Erythroblast (primary cell): ENCODE measurements around the gene ERC2.

ENCODE experiments used
- DNase-seq, 2 experiments: peaks; one replicate each; lab custom pipeline; 2025; lab: John Stamatoyannopoulos, UW
- GATA1 ChIP-seq: IDR thresholded peaks from 2 replicates; pipeline ENCODE4 v1.6.1; 2011; ENCODE audit warnings: low read depth, mild to moderate bottlenecking, control low read depth, low read length, moderate library complexity
- POLR2A ChIP-seq: IDR thresholded peaks from 2 replicates; pipeline ENCODE4 v1.6.1; 2011; ENCODE audit warnings: mild to moderate bottlenecking, low read length

Gene ERC2

DNA sequence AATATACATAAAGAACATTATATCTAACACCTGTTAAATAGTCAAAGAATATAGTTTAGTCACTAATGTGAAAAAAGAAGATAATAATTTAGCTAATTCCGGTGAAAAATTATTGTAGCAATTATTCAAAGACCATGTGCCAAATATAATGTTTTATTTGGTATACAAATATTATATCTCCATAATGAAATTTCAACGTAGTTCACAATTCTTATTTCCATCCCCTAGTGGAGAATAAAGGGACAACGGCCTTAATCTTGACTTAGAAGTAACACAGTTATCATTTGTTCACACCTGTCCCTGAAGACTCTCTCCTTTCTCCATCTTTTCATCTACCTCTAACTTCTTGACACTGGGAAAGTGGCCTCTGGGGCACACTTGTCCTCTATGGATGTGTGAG is 213.4 kb downstream of the ERC2 start:
- no peak for DNase-seq

DNA sequence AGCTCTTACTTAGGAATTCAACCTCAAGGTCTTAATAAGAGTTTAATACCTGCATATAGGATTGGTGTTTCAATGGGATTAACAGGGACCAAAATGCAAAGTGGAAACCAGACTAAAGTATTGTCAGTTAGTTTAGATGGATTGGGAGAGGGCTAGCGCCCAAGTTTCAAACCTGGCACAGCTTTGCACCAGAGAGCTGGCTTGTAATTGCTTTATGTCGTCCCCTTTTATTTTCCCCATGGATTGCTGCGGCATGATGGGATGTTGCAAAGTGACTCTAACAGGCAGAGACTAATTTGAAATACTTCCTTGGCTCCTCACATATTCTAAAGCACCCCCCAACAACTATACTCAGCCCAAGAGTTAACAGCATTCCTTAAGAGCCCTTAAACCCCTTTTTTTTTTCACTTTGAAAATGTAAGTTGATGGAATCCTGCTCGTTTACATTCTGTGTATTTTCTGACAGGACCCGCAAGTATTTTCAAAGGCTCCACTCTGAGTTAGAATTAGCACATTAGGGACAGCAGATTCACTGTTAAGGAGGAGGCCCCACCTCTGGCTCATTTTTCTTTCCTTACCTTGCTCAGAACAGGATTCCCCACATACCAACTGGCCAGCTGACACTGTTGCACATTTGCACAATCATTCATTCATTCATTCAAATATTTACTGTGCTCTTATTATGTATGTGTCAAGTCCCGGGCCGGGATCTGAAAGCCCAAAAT is 214.2 kb downstream of the ERC2 start:
- no peak for TF ChIP-seq POLR2A
- TF ChIP-seq GATA1: no peak
- no peak for DNase-seq

More for the DNA sequence above, 213.4 kb downstream of the ERC2 start:
- no peak for TF ChIP-seq GATA1
- no peak for TF ChIP-seq POLR2A

DNA sequence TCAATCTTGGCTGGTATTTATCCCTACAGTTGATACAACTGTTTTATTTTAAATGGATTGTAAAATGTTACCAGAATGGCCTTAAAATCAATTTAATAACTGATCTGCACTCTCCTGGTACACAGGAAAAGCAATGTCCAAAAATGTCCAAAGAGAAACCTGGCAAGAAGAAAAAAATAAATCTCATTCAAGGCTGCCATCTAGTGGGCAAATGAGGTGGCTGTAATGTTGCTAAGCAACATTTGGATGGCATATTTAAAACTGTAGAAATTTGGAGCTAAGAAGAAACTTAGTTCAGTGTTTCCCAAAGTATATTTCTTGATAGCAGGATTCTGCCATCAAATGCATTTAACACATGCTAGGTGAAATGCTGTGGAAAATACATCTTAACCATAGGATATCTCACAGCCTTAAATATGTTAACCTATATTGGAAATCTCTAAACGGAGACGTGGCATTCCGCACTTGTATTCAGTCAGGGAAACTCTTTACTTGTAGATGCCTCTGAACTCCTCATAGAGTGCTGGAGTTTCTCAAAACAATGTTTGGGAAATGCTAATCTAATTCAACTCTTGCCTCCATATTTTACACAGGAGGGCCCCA is 216.8 kb downstream of the ERC2 start:
- DNase-seq: peak; percentile 18 to 51
- TF ChIP-seq POLR2A: no peak
- TF ChIP-seq GATA1: no peak

DNA sequence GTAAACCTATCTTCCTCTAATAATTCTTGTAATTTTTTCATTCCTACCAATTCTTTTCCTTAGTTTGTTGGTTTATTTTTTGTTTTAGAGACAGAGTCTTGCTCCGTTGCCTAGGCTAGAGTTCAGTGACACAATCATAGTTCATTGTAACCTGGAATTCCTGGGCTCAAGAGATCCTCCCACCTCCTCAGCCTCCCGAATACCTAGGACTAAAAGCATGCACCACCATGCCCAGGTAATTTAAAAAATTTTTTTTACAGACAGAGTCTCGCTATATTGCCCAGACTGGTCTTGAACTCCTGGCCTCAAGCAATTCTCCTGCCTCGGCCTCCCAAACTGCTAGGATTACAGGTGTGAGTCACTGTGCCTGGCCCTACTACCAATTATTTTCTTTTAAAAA is 220.2 kb downstream of the ERC2 start:
- TF ChIP-seq POLR2A (no peak), GATA1 (no peak)
- no peak for DNase-seq

DNA sequence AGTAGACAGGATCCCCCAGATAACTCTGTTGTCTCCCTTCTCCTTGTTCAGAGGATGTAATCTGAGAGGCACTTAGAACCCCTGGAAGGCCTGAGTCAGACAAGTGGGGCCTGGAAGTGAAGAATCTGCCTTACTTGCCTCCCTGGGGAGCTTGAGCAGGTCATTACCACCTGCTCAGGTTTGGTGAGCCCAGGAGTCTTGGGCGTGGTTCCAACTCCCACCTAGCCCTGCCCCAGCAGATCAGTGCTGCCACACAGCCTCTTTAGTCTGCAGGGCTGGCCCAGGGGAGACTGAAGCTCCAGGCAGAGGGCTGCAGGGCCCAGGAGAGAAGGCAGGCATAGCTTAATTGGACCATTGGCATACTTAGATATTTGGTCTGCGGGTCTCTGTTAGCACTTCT is 230.0 kb downstream of the ERC2 start:
- TF ChIP-seq POLR2A: no peak
- TF ChIP-seq GATA1: no peak

DNA sequence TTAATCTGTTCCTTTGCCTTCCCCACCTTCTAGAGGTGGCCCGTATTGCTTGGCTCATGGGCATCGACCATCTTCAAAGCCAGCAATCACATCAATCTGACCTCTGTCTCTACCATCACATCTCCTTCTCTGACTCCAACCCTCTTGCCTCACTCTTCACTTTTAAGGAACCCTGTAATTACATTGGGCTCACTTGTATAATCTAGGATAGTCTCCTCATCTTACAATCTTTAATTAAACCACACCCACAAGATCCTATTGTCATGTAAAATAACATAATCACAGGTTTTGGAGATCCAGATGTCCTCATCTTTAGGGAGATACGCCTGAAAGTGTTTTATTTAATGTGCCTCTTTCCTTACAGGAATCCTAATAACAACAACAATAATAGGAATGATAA is 234.5 kb downstream of the ERC2 start:
- TF ChIP-seq GATA1 (no peak), POLR2A (no peak)
- no peak for DNase-seq

More for the DNA sequence above, 230.0 kb downstream of the ERC2 start:
- DNase-seq: no peak

DNA sequence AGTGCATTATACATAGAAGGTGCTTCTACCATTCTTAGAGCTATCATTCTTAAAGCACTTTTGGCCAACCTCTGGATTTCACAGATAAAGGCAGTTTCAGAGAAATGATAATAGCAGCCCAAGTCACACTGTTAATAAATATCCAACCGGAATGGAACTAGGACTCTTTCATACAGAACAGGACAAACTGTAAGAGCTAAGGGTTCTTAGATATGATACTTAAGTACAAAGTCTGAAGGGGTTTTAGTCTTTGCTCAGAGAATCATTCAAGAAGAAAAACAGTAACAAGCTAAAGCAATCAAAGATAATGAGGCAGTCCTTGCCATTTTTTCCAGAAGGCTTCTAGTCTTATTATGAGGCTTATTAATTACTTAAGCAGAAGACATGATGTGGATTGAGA is 239.0 kb downstream of the ERC2 start:
- TF ChIP-seq GATA1 (no peak), POLR2A (no peak)
- no peak for DNase-seq

DNA sequence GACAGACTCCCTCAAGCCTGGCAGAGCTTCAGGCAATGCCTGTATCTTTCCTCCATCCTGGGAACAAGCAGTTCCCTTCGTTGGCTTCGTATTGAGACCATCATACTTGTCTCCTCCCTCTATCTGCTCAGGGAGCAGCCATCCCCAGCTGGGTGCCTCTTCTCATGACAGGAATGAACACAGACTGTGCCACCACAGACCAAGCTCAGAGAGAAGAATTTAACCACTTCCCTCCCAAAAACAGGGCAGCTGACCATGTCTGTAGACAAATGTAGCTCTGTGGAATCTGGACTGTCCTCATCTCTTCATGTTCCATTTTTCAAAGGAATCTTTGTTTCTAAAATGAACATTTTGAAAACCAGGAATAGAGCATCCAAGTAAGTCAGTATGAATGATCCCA is 245.4 kb downstream of the ERC2 start:
- TF ChIP-seq POLR2A (no peak), GATA1 (no peak)
- no peak for DNase-seq

DNA sequence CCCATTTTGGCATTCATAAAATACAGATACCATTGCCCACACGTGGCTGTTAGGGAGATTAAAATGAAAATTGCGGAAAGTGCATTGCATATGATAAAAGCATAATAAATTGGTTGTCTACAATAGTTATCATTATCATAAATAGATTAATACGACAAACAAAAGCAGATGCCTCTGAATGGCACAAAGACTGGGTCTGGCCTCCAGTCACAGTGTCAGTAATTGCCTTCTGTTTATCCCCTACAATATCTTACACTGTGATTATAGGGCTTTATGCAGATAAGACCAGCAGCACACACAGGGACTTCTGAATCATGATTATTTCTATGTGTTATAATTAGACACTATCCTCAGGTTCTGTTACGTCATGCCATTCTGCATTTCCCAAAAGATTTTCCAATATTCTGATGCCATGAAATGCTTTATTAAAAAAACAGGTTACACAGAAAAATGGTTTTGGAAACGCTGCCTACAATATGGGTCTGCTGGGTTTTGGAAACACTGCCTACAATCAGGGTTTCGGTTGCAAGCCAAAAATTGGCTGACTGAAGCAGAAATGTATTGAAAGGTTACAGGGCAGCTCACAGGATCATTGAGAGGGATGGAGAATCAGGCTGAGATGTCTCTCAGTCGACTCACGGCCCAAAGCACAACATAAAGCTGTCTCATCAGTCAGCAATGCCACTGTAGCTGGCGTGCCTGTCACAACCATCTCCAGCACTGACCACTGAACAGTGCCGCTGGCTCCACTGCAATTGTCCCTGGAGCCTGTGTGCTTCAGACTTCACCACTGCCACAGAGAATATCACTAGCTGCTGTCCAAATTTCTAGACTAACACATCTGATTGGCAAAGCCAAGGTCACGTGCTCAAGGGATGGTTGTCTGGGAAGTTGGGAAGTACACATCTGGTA is 248.1 kb downstream of the ERC2 start:
- DNase-seq: no peak
- no peak for TF ChIP-seq GATA1
- TF ChIP-seq POLR2A: no peak

DNA sequence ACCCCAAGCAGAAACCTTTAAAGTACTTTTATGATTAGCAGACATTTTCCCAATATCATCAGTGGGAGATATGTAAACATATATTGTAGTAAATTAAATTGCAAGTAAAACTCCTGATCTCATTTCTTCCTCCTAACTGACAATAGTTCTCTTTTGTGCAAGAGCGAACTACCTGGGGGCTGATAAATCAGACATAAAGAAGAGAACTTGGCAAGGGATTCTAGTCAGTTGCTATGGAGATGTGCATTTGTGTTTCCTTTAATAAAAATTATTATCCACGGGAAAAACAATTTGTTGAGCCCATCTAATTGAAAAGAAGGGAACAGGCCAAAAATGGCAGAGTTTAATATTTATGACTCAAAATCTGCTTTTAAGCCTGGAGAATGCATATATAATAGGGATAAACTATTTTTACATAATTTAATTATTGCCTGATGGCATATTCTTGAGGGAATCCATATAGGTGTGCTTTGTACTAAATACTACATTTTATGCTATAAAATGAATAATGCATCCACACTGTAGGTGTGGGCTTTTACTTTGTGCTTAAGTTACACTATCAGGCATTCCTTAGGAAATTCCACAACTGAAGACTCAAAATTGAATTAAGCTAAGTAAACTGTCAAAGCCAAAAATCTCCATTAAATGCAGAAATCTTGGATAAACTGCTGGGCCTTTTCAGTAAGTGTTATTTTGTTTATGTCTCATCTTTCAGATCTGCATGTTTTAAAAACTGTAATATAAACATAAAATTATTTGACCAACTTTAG is 258.1 kb downstream of the ERC2 start:
- no peak for TF ChIP-seq POLR2A
- no peak for TF ChIP-seq GATA1
- DNase-seq: no peak

DNA sequence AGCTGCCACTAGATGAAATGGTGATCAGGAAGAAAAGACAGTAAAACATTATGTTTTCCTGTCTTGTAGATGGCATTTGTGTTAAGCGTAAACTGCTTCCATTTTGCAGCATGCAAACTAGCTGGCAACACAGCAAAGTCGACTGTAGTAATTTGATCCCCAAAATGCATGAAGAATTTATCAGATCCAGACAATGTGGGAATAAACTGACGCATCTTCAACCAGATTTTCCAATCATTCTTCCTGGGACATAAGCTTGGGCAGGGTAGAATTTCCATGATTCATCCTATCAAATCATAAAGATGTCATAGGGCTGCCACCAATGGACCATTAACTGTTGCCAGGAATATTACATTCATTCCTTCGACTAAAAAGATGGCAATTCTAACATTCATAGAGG is 260.3 kb downstream of the ERC2 start:
- no peak for DNase-seq
- TF ChIP-seq GATA1: no peak
- no peak for TF ChIP-seq POLR2A

DNA sequence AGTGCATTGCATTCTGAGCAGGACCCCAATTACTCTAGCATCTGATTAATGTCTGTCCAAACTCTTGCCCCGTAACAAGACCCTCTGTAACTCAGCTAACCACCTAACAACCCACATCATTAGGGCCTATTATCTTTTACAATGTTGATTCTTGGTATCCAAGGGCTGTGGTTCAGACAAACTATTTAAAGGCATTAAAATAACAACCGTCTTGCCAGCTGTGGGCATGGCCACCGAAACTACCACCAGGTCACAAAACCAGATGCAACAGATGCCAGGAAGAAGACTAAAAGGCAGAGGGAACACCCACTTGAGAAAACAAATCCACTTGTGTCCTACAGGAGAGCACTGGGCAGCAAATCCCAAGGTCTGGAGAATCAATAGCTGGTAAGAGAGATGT is 262.9 kb downstream of the ERC2 start:
- TF ChIP-seq POLR2A (no peak), GATA1 (no peak)
- no peak for DNase-seq

DNA sequence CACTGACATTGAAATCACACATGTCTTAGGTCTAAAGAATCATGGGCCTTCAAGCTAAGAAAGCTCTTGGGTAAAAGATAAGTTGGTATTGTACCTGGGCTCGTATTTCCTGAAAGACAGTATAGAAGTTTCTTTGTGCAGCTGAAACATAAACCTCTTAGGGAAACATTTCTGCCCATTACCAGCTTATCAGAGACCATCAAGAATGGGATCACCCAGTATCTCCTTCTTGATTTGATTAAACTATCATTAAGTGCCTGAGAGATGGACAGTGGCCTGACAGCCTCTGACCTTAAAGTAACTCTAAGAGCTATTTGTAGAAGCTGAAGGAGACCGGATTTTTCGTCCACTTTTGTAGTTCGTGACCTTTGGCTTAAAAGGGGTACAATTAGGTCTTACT is 265.3 kb downstream of the ERC2 start:
- TF ChIP-seq GATA1 (no peak), POLR2A (no peak)
- no peak for DNase-seq
